CD4-positive, alpha-beta T cell treated with Interleukin-10 for 1 hour (primary cell): ENCODE results near the gene FAM83E.

ENCODE experiments used
- DNase-seq: peaks from one replicate; pipeline ENCODE4 v3.0.0-alpha.2; 2020

FAM83E gene

DNA sequence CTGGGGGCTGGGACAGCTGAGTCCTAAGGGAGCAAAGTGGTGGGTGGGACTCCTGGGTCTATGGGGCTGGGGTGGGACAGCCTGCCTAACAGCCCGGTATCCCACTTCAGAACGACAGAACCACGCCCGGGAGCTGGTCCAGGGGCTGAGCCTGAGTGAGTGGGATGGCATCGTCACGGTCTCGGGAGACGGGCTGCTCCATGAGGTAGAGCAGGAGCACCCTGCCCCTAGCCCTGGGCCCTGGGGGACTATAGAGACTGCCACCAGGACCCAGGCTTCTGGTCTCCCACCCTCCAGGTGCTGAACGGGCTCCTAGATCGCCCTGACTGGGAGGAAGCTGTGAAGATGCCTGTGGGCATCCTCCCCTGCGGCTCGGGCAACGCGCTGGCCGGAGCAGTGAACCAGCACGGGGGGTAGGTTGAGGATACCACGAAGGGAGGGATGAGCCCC, 13.0 kb upstream of the FAM83E start:
- no peak for DNase-seq

DNA sequence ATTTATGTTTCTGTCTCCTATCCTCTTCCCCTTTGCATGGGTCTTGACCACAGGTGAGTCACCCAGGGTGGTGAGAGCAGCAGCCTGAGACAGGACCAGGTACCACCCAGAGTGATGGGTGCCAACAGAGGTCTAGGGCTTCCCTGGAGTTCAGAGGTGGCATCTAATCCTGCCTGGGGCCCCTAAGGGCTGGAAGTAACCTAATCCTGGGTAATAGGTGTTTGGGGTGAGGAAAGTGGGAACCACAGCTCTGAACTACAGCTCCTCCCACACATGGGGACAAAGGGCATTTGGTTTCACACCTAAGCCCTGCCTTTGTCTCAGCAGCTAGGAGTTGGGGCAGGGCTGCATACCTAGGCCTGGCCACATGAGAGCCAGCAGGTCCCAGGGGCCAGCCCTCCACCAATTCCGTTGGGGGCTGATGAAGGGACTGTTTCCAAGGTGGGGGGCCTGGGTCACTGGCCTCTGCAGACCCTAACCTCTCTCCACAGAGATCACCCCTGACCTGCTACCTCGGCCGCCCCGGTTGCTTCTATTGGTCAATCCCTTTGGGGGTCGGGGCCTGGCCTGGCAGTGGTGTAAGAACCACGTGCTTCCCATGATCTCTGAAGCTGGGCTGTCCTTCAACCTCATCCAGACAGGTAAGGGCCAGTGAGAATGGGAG, 12.5 kb upstream of the FAM83E start:
- peak; percentile 23 for DNase-seq

DNA sequence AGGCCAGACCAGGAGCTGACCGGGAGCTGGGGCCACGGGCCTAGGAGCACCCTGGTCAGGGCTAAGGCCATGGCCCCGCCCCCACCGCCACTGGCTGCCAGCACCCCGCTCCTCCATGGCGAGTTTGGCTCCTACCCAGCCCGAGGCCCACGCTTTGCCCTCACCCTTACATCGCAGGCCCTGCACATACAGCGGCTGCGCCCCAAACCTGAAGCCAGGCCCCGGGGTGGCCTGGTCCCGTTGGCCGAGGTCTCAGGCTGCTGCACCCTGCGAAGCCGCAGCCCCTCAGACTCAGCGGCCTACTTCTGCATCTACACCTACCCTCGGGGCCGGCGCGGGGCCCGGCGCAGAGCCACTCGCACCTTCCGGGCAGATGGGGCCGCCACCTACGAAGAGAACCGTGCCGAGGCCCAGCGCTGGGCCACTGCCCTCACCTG, 11.0 kb upstream of the FAM83E start:
- DNase-seq = no peak

DNA sequence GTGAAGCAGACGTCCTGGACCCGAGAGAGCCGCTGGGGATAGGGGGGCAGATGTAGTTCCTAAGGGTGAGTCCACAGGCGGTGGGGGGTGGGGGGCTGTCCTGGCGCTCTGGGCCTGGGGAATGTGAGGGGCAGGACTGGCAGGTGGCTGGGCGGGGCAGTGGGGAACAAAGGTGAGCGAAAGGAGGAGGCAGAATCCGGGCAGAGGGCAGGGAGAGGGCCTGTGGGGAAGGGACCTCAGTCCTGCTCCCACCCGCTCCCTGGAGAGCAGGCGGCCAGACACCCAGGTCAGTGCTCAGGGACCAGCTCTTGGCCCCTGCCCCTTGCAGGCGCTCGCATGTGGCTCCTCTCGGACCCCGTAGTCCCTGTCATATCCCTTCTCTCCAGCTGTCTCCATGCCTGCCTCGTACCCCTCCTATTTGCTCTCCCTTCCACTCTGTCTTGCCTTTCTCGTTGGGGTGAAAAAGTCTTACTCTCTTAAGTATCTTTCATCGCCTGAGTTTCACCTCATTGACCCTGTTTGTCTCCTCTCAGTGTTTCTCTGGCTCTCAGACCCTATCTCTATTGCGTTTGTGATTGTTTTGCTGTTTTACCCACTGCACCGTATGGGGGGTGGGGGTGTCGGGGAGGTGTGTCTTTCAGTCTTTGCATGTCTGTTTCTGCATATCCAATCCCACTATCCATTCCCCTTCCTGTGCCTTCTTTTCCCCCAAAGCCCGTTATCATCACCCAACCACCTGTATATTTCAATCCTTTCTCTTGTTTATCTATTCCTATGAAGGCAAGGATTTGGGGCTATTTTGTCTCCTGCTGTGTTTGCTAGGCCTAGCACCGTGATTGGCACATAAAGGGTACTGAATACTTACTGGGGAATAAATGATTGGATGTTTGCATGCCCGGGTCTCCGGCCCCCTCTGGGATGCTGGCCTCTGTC, 10.2 kb upstream of the FAM83E start:
- no peak for DNase-seq

DNA sequence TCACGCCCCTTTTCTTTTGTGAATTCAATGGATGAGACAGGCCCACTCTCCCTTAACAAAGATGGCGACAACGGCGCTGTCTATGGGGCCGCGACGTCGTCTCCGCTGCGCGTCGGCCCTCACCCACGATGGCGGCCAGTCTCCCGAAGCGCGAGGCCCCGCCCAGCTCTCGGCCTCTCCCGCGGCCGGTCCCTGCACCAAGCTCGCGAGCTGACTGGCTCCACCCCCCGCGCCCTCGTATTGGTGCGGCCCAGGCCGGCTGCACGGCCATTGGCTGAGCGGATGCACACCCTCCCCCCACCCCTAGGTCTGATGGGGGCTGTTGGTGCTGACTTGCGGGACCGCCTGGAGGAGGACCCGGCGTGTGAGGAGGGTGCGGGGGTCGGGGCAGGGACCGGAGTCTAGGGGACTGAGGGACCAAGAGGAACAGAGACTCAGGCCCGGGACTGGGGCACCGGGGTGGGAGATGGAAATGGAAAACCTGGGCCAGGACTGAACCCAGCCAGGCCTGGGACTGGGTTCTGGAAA, 9.3 kb upstream of the FAM83E start:
- DNase-seq = peak; percentile 97

DNA sequence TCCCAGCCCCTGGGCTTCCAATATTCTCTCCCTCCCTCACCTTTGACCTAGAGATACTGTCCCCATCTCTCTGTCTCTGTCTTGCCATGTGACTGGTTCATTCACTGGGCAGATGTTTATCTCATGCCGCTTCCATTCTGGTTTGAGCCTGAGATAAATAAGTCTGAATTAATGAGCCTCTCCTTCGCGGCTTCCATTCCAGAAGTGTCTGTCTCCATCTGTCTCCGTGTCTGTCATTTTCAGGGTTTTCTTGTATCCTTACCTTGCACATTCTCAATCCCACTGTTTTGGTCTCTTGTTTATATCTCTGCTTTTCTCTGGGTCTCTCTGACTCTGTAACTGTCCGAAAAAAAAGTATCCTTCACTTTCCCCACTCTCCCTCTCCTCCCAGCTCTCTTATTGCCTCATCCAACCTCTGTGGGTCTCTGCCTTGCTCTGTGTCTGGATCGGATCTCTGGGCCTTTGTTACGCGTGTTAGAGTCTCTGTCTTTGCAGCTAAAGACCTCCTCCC, 8.7 kb upstream of the FAM83E start:
- no peak for DNase-seq

DNA sequence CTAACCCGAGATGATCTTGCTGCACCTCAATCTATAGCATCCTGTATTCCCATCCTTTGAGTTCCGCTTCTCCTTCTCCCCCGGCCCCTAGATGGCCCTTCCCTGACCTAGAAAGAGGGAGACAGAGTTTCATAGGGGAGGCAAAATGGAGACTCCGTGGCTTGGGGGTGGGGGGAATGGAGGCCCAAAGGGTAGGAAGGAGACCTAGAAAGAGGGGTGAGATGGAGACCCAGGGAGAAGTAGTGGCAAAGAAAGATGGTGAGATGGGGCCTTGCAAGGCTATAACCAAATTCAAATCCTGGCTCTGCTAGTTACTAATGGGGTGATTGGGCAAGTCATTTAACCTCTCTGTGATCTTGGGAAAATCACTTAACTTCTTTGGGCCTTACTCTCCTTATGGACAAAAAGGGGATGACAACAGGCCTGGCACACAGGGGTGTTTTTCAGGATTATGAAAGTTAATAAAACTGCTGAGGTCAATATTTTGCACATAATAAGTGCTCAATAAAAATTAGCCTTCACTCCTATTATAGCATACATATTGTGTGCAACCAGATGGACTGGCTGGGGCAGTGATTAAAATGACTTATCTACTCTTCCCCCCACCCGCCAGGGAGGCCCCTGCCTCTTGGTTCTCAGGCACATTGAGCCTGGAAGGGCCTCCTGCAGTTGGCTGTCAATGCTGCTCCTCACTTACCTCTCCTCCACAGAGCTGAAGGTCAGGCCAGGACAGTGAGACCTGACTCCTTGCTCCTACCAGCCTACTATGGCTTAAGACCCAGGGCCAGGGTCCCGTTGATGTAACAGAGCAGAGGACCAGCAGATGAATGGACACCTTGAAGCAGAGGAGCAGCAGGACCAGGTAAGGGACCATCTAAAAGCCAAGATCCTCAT, 5.1 kb upstream of the FAM83E start:
- peak; percentile 19 for DNase-seq

DNA sequence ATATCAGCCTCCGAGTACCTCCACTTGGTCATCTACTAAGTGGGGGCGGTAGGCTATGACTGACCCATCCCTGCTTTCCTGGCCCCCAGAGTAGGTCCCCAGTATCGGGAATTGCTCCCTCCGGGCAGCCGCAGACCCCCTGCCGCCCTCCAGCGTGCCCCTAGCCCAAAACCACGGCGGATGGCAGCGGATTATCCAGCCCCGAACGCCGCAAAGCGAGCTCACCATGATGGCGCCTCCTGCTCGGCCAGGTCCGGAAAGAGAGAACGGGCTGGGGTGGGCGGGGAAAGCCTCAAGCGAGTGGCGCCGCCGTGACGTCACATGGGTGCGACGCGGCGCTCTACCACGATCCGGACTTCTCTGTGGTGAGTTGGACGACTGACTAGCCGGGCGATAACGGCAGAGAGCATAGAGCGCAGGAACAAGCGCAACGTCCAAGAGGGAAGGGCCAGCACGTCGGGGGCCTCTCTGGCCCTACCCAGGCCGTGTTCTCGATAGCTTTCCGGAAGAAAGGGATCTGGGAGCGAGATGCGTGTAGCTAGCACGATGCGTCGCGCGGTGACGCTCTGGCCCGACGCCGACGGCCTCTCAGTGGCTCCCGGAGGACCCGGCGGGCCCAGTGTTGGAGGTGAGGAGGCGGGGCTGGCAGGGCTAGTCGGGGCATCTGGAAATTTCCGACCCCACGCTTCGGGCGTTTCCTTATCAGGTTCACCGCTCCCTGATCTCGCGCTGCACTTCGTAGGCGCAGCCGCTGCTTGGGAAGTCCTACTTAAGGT, 4.2 kb upstream of the FAM83E start, which contains the start of the genes RPL18 and SPHK2:
Gene RPL18, minus strand, starts transcription at position 263 of the 776 bp plus-strand sequence. Its CDS starts 35 bp downstream, at position 228.
Gene SPHK2, plus strand, starts transcription at position 591 of the 776 bp plus-strand sequence. CDS start 1,009 bp downstream, outside the sequence.
- DNase-seq = peak; percentile 97

DNA sequence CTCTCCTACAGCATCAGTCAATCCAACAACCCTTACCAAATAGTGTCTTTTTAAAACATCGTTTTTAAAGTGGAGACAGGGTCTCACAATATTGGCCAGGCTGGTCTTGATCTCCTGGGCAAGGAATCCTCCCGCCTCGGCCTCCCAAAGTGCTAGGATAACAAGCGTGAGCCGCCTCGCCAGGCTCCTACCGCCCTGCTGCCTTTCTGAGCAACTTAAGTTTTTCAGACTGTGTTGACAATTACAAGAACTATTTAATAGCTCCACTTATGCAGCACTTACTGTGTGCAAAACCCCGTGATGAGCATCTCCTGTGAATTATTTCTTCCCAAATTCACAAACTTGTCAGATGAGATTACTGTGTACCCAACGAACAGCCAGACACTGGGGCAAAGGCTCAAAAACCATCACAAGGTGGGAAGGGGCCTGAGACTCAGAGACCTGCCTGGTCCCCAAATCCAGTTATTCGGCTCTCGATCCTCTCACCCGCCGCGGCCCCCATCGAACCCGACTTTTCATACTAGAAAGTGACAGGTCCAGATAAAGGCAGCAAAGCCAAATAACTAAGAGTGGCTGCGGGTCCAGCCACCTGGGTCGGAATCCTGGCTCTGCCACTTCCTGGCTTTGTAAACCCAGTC, 3.5 kb upstream of the FAM83E start:
- no peak for DNase-seq

DNA sequence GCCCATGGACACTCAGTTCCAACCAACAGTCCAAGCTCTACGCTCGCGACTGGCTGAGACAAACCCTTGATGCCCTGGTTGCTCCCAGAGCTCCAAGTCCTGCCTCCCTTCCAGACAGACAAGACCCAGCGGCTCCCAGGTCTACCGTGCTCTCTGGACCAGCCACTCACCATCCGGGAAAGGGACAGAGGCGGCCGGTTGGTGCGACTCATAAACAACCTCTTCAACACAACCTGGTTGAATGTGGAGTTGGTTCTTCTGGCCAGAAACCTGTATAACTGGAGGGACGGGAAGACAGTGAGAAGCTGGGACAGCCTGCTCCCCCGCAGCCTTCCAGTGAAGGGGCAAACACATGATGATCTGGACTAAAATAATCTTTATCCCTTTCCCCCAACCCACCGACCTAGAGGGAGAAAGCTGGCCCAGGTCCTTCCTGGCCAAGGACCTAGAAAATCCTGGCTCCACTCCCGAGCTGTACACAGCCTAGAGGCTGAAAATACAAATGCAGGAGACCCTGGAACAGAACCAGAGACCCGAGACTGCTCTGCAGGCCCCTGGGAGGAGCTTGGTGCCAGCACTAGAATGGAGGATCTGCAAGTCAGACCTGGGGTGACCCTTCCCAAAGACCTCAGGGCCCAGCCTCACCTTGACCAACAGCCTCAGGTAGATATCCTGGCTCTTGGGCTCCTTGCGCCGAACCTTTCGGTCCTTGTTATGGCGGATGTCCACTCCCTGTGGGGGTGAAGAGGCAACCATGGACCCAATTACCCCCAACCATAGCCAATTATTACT, 2.5 kb upstream of the FAM83E start:
- DNase-seq = no peak

DNA sequence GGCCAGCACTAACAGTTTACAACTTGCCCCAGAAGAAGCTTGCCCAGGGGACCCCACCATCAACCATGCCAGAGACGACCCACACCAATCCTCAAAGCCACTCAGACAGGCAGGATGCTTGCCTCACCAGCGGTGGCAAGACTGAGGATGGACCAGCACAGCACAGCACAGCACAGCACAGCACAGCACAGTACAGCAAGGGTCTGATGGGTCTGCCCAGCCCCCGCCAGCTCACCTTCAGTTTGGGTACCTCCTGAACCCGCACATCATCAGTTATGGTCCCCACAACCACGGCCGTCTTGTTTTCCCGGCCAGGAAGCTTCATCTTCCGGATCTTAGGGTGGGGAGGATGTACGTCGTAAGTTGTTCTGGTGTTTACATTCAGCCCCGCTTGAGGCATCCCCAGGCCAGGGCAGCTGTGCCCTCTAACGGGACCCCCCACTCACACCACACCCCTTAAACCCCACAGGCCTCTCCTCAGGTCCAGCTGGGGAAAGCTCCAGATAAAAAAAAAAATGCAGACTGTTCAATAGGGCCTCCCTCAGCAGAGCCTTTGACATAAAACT, 1.7 kb upstream of the FAM83E start:
- DNase-seq = no peak

DNA sequence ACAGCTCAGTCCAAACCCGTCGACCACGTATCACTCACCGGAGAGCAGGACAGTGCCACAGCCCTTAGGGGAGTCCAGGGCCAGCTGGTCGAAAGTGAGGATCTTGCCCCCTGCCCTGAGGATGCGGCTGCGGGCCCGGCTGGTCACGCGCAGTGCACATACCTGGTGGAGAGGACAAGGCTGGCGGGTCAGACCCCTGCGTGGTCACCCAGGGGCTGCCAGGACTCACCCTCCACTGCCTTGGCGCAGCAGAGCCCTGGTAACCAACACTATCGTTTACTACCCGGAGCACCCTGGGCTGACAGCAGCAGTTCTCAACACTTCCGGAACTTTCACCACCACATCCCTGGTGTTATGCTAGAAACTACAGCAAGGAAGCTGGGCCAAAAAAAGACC, 1.2 kb upstream of the FAM83E start:
- peak; percentile 40 for DNase-seq

DNA sequence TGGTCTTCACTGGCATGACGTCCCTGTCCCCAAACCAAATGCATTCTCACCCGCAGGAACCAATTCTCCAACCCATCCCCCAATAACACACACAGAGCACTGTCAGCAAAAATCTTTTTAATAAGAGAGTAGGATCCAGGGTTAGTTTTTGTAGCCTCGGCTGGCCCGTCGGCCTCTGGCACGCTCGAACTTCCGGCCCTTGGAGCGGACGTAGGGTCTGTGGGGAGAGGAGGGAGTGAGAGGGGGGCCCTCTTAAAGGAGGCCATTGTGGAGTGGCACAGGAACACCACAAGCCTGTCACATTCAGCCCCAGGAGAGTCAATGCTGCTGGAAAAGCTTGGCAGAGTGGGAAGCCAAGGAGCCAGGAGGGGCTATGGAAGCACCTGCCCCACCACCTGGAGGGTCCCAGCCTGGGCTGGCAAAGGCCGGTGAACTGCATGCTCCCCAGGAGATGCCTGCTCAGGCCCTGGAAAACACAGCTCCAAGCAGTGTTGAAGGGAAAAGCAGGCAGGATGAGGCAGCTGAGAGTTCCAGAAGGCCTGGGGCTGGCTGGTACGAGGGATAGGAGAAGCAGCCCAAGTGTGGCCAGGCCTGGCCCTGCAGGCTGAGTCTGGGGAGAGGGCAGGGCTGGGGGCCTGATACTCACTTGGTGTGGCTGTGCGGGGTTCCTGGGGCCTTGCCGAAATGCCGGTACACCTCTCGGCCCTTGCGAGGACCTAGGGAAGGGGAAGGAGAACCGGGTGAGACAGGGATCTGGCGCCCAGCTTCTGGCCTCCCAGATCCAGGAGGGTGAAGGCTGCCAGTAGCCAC, 560 bp upstream of the FAM83E start:
- DNase-seq = no peak

DNA sequence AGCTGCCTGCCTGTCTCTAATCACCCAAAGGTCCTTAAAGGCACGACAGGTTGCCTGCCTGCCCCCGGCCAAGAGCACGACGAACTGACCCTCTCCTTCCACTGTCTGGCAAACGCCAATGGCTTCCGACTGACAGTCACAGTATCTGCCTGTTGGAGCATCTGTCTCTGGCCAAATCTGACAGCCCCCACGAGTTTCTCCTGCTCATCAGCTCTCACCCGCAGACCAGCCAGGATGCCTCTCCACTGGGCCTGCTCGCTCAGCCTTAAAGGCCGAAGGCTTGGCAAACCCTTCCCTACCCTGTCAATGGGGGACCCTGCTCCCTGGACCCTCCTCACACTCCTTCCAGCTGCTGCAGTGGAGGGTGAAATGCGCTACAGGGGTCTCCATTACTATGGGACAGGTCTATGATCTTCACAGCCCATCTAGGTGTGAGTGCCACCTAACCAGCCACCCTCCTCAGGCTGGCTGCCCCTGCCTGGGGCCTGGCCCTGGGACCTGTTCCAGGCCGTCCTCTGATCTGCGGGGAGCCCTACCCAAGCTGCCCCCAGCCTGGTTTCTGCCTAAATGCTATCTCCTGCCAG, 932 bp downstream of the FAM83E start:
- DNase-seq = no peak

DNA sequence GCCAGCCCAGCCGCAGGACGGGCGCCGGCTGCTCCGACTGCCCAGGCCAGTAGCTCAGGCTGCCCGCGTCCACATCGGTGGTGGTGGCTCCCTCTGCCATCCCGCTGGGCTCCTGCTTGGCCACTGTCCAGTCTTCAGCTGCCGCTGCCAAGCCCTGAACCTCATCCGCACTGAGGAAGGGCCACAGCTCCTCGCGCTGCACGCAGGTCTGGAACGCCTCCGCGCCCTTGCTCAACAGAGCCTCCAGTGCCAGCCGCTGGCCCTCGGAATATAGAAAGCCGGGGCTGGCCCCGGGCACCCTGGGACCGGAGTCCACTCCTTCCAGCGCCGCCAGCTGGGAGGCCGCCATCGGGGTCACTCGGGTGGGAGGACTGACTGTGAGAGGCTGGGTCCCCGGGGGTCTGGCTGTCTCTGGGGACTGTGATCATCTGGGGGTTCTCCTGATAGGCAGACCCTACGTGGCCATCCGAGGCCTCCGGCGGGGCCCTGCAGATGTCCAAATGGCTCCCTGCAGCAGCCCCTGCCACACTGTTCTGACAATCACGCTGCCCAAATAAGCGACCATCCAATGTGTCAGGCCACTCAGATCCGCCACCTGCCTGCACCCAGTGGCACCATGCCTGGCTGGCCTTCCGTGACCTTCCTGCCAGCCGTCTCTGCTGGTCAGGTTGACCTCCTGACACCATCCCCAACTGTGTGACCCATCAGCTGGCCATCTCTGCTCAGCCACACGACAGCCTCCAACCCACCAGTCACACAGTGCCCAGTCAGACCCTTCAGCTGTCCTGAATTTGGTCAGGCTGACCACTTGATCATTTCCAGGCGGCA, 1.6 kb downstream of the FAM83E start:
- no peak for DNase-seq

DNA sequence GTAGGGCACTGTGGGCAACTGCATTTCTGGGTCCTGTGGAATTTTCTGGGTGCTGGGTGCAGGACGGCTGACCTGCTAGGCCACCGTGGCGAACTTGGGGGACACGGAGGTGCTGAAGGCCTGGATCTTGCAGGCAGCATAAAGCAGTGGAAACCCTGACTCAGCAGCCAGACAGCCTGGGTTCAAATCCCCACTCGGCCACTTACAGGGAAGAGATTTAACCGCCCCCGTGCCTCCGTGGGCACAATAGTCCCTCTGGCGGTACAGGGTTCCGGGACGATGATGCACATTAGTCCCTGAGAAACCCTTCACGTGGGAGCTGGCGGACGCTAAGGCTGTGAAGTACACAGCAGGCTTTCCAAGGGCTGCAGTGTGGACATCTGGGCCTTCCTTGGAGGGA, 3.0 kb downstream of the FAM83E start:
- no peak for DNase-seq

DNA sequence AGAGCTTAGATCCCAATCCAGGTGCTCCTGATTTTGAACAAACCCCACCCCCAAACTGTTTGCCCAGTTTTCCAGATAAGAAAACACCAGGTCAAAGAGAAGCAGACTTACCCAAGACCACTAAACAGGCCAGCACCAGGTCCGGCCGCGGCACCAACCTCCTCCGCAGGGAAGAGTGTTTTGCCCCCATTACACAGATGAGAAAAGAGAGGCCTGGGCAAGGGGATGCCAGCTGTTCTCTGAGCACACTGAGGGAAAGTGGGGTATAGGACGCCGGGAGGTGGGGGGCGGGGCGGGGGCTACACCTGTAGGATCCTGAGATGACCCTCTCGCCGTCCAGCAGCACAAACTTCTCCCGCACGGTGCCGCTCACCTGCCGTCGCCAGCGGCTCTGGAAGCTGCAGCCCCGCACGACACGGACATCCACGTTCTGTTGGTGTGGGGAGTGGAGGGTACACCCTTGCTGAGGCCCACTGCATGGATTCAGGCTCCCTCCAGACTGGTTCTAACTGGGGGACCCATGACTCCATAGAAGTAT, 5.2 kb downstream of the FAM83E start:
- no peak for DNase-seq
